Measurements from ENCODE around the gene TDRD9.

The TDRD9 gene

GRCh38 chr14:104091061-104091926 lies 163.0 kb downstream of the TDRD9 start:
- Mint-ChIP-seq H3K9me3 (no peaks in the 10 kb centered on the region), H3K4me3 (no peak overlapping the region), H3K27me3 (peaks cover 18% of the 10 kb centered on the region), H3K36me3 (ENCODE audit: low read depth) (no peaks in the 10 kb centered on the region), H3K4me1 (ENCODE audit: low read depth) (peaks cover 6% of the 10 kb centered on the region), H3K27ac (no peak overlapping the region)
- intact Hi-C loops (cut with micrococcal nuclease), result no loop called here

- H3K27ac Mint-ChIP-seq, result no peak overlapping the region
- peaks cover 9% of the 10 kb centered on the region for H3K27me3 Mint-ChIP-seq
- intact Hi-C loops (cut with micrococcal nuclease), result no loop called here
- H3K4me3 Mint-ChIP-seq, result no peak overlapping the region
- H3K9me3 Mint-ChIP-seq, result no peaks in the 10 kb centered on the region
- H3K36me3 Mint-ChIP-seq (ENCODE audit: low read depth), result no peaks in the 10 kb centered on the region
- peaks cover 6% of the 10 kb centered on the region for H3K4me1 Mint-ChIP-seq (ENCODE audit: low read depth)
Measured at GRCh38 chr14:104091927-104092771, 163.9 kb downstream of the TDRD9 start.

- Mint-ChIP-seq H3K27ac (no peak overlapping the region), H3K27me3 (peaks cover 5% of the 10 kb centered on the region)
- intact Hi-C loops (cut with micrococcal nuclease), result no loop called here
Measured at GRCh38 chr14:104092931-104093365, 164.7 kb downstream of the TDRD9 start.

GRCh38 chr14:104093366-104094055 lies 165.3 kb downstream of the TDRD9 start:
- Mint-ChIP-seq H3K27me3 (peaks cover 5% of the 10 kb centered on the region), H3K4me3 (no peak overlapping the region), H3K27ac (no peak overlapping the region), H3K36me3 (ENCODE audit: low read depth) (no peaks in the 10 kb centered on the region), H3K9me3 (no peaks in the 10 kb centered on the region), H3K4me1 (ENCODE audit: low read depth) (peaks cover 6% of the 10 kb centered on the region)
- intact Hi-C loops (cut with micrococcal nuclease), result no loop called here

More at GRCh38 chr14:104092931-104093365, 164.7 kb downstream of the TDRD9 start:
- peaks cover 6% of the 10 kb centered on the region for H3K4me1 Mint-ChIP-seq (ENCODE audit: low read depth)
- H3K36me3 Mint-ChIP-seq (ENCODE audit: low read depth), result no peaks in the 10 kb centered on the region
- no peak overlapping the region for H3K4me3 Mint-ChIP-seq
- H3K9me3 Mint-ChIP-seq, result no peaks in the 10 kb centered on the region

GRCh38 chr14:104094056-104094708 lies 165.9 kb downstream of the TDRD9 start:
- intact Hi-C loops (cut with micrococcal nuclease), result no loop called here
- Mint-ChIP-seq H3K4me1 (ENCODE audit: low read depth) (peaks cover 6% of the 10 kb centered on the region), H3K27ac (peak overlapping the region; percentile 28), H3K36me3 (ENCODE audit: low read depth) (no peaks in the 10 kb centered on the region), H3K4me3 (no peak overlapping the region), H3K27me3 (peaks cover 5% of the 10 kb centered on the region), H3K9me3 (no peaks in the 10 kb centered on the region)

GRCh38 chr14:104094709-104095425 lies 166.6 kb downstream of the TDRD9 start:
- Mint-ChIP-seq H3K4me3 (no peak overlapping the region), H3K9me3 (no peaks in the 10 kb centered on the region), H3K27ac (peak overlapping the region; percentile 28), H3K4me1 (ENCODE audit: low read depth) (peaks cover 6% of the 10 kb centered on the region), H3K27me3 (peaks cover 5% of the 10 kb centered on the region), H3K36me3 (ENCODE audit: low read depth) (no peaks in the 10 kb centered on the region)
- intact Hi-C loops (cut with micrococcal nuclease), result no loop called here

GRCh38 chr14:104095426-104096310 lies 167.4 kb downstream of the TDRD9 start:
- H3K27ac Mint-ChIP-seq, result no peak overlapping the region
- peaks cover 5% of the 10 kb centered on the region for H3K27me3 Mint-ChIP-seq
- intact Hi-C loops (cut with micrococcal nuclease), result no loop called here
- peaks cover 6% of the 10 kb centered on the region for H3K4me1 Mint-ChIP-seq (ENCODE audit: low read depth)
- no peaks in the 10 kb centered on the region for H3K9me3 Mint-ChIP-seq
- H3K4me3 Mint-ChIP-seq, result no peak overlapping the region
- no peaks in the 10 kb centered on the region for H3K36me3 Mint-ChIP-seq (ENCODE audit: low read depth)

GRCh38 chr14:104096318-104096717 lies 168.1 kb downstream of the TDRD9 start:
- Mint-ChIP-seq H3K4me1 (ENCODE audit: low read depth) (peaks cover 6% of the 10 kb centered on the region), H3K9me3 (no peaks in the 10 kb centered on the region), H3K4me3 (no peak overlapping the region), H3K27me3 (peaks cover 5% of the 10 kb centered on the region), H3K36me3 (ENCODE audit: low read depth) (no peaks in the 10 kb centered on the region), H3K27ac (no peak overlapping the region)
- intact Hi-C loops (cut with micrococcal nuclease), result no loop called here

GRCh38 chr14:104096751-104097700 lies 168.8 kb downstream of the TDRD9 start:
- Mint-ChIP-seq H3K27me3 (peaks cover 5% of the 10 kb centered on the region), H3K4me3 (no peak overlapping the region), H3K36me3 (ENCODE audit: low read depth) (no peaks in the 10 kb centered on the region), H3K27ac (no peak overlapping the region), H3K4me1 (ENCODE audit: low read depth) (peaks cover 6% of the 10 kb centered on the region), H3K9me3 (no peaks in the 10 kb centered on the region)
- intact Hi-C loops (cut with micrococcal nuclease), result no loop called here

GRCh38 chr14:104098272-104099095 lies 170.2 kb downstream of the TDRD9 start:
- Mint-ChIP-seq H3K4me3 (no peak overlapping the region), H3K4me1 (ENCODE audit: low read depth) (peaks cover 6% of the 10 kb centered on the region), H3K27ac (no peak overlapping the region), H3K36me3 (ENCODE audit: low read depth) (no peaks in the 10 kb centered on the region), H3K27me3 (peaks cover 4% of the 10 kb centered on the region), H3K9me3 (no peaks in the 10 kb centered on the region)
- intact Hi-C loops (cut with micrococcal nuclease), result no loop called here
